CD4-positive, alpha-beta T cell treated with Interleukin-4 for 1 hour (primary cell): ENCODE measurements around the gene ABL2.
"Not testable (repeated sequence)": the region's sequence is repeated elsewhere in the genome, so short reads cannot be mapped to it uniquely, and the experiment has no call there.

ENCODE experiments used
- DNase-seq, 2 donors: peaks; one replicate each; pipeline ENCODE4 v3.0.0-alpha.2; 2020 to 2022

The ABL2 gene

DNA sequence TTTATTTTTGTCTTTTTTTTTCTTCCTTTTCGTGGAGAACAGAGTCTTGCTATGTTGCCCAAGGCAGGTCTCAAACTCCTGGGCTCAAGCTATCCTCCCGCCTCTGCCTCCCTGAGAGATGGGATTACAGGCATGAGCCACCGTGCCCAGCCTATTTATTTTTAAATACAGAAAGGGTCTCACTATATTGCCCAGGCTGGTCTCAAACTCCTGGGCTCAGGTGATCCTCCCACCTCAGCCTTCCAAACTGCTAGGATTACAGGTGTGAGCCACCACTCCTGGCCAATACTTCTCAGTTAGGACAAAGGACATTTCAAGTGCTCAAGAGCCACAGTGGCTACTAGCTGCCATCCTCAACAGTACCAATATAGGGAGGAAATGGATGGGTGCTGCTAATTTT is 16.2 kb downstream of the ABL2 start:
- DNase-seq, result not testable (repeated sequence)

DNA sequence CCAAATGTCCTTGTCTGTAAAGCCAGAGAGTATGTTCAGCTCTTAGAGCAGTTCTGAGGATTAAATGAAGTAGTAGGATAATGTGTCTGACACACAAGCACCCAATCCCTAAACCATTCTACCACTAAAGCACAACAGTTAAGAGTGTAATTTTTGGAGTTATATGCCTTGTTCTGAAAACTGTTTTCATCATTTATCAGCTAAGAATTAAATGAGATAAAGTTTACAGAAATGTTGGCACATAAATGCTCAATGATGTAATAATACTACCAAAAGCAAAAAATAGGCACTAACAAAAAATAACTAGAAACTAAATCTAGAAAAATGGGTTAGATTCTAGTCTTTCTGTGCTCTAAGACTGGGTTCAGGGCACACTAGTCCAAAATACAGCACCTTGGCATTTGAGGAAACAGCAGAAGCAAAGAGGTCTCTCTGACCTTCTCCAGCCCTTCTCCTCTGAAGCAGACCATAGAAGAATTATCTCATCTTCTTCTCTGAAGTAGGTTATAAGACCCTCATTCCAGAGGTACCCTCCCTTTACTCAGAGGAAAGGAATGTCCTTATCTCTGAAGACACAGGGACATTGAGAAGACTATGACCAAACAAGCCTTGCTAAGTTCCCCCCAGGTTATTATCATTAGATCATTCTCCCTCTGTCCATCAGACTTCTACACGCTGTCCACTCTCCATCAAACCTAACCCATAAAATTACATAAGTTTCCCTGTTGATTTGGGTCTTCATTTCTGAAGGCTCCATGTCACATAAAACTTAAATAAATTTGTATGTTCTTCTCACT is 20.6 kb downstream of the ABL2 start:
- no peak for DNase-seq

DNA sequence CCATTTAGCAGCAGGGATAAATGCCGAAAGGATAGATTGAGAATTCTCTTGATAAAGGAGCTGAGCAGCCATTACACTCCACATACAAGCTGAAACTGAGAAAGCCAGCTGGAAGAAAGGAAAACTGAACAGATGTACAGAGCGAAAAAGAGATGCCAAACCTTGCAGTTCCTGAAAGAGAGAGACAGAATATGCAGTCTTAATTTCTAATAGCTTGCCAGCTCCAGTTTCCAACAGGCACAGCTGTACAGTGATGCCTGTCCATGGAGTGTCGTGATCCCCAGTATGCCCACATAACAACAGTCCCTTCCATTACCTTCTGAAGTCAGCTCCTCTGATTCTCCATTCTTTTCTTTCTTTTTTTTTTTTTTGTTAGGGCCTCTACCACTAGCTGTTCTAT is 22.7 kb downstream of the ABL2 start:
- no peak for DNase-seq

DNA sequence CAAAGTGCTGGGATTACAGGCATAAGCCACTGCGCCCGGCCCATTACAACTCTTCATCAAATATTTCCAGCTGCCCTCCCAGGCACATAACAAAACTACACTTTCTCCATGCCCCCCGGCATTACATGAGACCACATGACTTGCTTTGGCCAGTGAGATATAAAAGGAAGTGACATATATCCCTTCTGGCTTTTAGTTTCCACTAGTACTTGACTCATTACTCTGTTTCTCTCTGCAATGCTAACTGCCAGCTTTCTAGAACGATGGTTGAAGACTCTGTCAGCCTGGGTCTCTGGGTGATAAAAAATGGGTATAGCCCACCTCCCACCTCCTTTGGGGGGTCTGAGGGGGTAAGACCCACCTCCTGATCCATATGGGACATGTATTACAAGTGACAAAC is 24.2 kb downstream of the ABL2 start:
- no peak for DNase-seq

DNA sequence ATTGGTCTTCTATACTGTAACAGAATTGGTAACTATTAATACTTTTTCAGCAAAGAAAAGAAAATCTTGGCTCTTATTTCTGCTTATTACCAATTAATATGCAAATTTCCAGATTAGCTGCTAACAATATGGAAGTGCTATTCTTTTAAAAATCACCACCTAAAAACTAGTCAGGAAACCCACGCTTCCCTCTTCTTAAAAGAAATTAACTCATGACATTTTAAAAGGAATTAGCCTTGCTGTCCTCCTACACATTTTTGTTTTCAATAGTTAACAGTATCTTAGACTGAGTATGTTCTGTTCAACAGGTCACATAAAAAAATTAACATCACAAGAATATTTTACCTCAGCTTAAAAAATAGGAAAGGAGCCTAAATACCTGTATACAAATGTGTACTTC is 27.3 kb downstream of the ABL2 start:
- DNase-seq, result no peak

DNA sequence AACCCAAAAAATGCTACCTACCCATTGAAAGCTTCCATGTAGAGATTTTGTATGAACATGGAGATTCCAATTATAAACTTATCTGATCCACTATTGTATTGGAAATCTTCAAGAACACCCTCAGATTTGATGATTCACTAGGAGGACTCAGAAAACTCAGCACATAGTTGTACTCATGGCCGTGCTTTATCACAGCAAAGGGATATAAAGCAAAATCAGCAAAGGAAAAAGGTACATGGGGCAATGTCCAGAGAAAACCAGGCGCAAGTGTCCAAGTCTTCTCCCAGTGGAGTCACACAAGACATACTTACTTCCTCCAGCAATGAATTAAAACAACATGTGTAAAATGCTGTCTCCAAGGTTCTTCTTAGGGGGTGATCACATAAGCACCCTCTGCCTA is 28.9 kb downstream of the ABL2 start:
- DNase-seq, result no peak

GRCh38 chr1:179197690-179198297 is 31.7 kb downstream of the ABL2 start:
- no peak for DNase-seq

- not testable (repeated sequence) for DNase-seq
These were observed 33.6 kb downstream of the ABL2 start for GRCh38 chr1:179195857-179196256.

- DNase-seq, result no peak
These were observed 34.1 kb downstream of the ABL2 start for GRCh38 chr1:179195376-179195775.

- DNase-seq, result no peak
These were observed 35.4 kb downstream of the ABL2 start for GRCh38 chr1:179194068-179194537.

GRCh38 chr1:179190861-179191260 is 38.6 kb downstream of the ABL2 start:
- peak; percentile 44 to 62 for DNase-seq

- DNase-seq, result no peak
These were observed 41.6 kb downstream of the ABL2 start for GRCh38 chr1:179187735-179188471.

DNA sequence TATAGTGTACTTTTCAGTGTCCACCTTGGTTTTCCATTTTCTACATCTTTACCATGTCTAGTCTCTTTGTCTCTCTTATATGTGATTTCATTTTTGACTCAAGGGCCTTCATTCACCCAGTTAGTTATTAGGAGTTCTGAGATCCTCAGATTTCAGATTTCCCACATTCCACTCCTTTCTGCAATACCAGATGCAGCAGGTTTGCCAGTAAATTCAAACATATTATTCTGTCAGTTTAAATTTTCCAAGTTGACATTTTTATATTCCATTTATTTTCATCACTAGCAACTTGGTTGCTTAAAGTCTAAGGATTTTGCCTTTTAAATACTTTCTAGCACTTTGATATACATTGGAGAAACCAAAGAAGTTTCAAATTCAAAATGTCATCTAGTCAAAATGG is 42.4 kb downstream of the ABL2 start:
- DNase-seq, result no peak

DNA sequence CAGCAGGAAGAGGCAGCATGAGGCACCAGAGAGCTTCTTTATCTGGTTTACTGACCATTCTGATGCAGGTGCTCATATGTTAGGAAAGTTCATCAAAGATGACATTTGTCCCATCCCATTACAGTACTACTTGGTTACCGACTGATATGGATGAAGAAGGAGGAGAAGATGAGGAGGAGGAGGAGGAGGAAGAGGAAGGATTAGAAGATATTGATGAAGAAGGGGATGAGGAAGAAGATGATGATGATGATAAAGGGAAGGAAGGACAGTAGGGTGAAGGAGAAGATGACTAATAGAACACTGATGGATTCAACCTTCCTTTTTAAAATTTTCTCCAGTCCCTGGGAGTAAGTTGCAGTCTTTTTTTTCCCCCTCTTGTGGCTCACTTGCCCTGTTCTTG is 45.1 kb downstream of the ABL2 start:
- DNase-seq, result no peak

GRCh38 chr1:179183857-179184256 is 45.6 kb downstream of the ABL2 start:
- DNase-seq, result no peak

DNA sequence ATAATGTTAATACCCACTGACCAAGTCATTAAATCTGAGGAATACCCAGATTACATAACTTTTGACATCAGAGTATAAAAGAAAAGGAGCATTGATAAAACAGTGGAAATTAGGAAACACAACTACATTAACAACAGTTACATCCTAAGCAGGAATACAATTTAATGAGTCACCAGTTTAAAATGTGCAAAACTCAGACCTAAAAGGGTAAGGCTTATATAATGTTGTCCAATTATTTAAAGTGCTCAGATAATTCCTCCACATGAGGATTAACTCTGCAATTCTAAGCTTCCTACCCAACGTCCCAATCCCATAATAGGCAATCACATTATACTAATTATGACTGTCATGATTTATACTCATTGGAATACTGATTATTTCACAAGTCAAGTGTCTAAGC is 50.5 kb downstream of the ABL2 start:
- DNase-seq, result no peak

- no peak for DNase-seq
These were observed 51.3 kb downstream of the ABL2 start for GRCh38 chr1:179178183-179178582.

DNA sequence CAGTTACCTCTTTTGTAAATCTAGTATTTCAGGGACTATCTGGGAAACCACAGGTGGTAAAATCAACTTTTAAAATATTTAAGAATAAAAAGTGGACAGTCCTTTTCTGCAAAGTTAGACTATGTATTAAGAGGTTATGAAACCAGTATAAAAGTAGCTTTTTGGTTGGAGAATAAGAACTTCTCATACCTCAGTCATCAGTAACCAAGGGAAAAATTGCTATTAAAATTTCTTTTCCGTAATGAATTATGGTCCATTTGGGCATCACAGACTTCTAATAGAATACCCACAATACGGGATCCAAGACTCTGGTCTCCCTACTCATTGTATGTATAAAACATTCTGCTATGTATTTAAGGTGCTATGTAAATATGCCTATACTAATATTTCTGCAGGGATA is 51.9 kb downstream of the ABL2 start:
- no peak for DNase-seq

GRCh38 chr1:179177182-179177581 is 52.3 kb downstream of the ABL2 start:
- DNase-seq, result no peak

DNA sequence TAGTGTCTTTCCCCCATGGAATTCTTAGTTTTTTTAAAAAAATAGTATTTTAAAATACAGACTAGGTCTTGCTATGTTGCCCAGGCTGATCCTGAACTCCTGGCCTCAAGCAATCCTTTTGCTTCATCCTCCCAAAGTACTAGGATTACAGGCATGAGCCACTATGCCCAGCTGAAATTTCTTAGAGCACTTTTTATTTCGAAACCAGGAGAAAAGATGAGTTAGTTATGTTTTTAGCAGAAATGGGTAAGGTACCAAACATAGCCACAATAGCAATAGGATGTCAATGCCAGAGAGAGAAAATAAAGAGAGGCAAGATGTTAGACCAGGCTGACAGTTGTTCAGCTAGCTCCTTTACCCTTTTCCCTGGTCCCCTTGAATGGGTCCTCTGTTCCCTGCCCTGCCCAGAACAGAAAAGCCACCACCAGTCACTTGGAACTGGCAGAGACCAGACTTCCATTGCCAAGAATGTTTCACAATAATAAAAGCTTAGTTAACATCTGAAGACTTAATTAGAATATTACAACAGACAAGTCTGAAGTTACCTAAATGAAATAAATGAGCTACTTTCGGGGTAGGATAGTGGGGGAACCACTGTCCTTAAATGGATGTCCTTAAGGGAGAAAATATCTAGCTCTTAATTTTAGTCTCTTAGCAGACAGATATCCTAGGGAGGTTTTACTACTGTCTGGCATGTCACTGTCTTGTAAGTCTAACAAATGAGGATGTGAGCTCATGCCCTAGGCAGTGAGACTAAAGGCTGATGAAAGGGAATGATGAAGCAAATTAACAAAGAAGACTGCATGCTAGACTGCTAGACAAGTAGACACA is 54.3 kb downstream of the ABL2 start:
- peak in 1 of 2 donors; percentile 26 for DNase-seq

- DNase-seq, result not testable (repeated sequence)
These were observed 59.1 kb downstream of the ABL2 start for GRCh38 chr1:179170468-179170770.

GRCh38 chr1:179169616-179170467 is 59.6 kb downstream of the ABL2 start:
- no peak for DNase-seq
